Esophagus muscularis mucosa (tissue), 3 donors: ENCODE data around the gene TSSC4.

Source experiments
- POLR2A ChIP-seq: fragments of 450-650 bp; IDR thresholded peaks from one replicate; pipeline ENCODE4 v1.6.1; 2017; ENCODE audit warnings: antibody characterized with exemption, moderate library complexity, mild to moderate bottlenecking, low read depth
- TF ChIP-seq, protein P1 (sequence below), 3 experiments: fragments of 200-600 bp in 2 of 3; fragments of 450-650 bp in 1 of 3; sonication (generic) in 2 of 3; IDR thresholded peaks; one replicate each; pipeline ENCODE4 v1.5.1; 2017 to 2019; ENCODE audit warnings: antibody characterized with exemption in 3 of 3, mild to moderate bottlenecking in 2 of 3, moderate library complexity in 1 of 3

DNA sequence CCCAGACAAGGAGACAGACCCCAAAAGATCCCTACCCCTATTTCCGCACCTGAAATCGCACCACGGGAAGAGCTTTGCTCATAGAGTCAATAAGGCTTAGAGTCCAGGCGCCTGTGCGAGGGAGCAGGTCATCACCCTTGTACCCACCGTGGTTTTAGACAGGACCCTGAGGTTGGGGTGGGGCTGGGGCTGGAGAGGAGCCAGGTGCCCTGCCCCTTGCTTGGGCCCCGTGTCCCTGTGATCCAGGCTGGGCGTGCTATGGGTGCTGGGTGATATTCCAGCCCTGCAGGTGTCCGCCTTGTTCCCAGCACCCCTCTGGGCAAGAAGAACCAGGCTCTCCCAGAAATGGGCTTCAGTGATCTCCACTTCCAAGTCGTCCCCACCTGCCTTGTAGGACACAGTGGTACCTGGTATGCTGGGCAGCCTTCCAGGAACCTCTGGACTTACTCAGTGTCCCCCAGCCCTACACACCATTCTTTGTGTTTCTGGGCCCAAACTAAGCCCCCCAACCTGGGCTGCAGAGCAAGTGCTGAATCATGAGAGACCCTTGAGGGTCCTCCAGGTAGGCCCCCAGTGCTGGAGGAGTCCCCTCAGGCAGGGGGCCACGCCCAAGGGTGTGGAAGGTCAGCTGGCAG lies 18.9 kb upstream of the TSSC4 start:
- no peak for TF ChIP-seq POLR2A
- TF ChIP-seq, protein P1, sequence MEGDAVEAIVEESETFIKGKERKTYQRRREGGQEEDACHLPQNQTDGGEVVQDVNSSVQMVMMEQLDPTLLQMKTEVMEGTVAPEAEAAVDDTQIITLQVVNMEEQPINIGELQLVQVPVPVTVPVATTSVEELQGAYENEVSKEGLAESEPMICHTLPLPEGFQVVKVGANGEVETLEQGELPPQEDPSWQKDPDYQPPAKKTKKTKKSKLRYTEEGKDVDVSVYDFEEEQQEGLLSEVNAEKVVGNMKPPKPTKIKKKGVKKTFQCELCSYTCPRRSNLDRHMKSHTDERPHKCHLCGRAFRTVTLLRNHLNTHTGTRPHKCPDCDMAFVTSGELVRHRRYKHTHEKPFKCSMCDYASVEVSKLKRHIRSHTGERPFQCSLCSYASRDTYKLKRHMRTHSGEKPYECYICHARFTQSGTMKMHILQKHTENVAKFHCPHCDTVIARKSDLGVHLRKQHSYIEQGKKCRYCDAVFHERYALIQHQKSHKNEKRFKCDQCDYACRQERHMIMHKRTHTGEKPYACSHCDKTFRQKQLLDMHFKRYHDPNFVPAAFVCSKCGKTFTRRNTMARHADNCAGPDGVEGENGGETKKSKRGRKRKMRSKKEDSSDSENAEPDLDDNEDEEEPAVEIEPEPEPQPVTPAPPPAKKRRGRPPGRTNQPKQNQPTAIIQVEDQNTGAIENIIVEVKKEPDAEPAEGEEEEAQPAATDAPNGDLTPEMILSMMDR (IDR thresholded peaks at IDR 0.05), result no peak
